ENCODE results near the gene CLDN19. TPM values are rescaled to one million over a fixed set of nuclear protein-coding genes. Genes with fewer than 3 reads are reported as not detected.

The CLDN19 gene
- total and polyA plus RNA-seq, 9 of the 15 experiments (the other 6 are each of a cell fraction or from before 2014, with no cell fraction given): not detected

DNA sequence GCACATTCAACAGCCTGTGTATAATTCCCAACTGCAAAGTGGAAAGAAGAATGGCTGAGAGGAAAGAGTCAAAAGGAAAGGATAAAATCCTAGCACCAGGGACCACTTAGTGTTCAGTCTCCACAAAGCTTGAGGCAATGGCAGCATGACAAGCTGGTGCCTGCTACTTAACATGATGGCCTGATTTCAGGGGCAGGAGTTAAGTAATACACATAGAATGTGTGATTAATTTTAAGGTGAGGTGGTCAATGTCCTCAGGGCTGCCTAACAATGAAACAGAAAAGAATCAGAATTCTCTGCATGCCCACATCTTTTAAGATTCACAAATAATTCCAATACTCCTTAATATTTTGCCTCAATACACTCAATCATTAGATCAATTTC, 17.8 kb upstream of the CLDN19 start:
- TF ChIP-seq, protein P1, sequence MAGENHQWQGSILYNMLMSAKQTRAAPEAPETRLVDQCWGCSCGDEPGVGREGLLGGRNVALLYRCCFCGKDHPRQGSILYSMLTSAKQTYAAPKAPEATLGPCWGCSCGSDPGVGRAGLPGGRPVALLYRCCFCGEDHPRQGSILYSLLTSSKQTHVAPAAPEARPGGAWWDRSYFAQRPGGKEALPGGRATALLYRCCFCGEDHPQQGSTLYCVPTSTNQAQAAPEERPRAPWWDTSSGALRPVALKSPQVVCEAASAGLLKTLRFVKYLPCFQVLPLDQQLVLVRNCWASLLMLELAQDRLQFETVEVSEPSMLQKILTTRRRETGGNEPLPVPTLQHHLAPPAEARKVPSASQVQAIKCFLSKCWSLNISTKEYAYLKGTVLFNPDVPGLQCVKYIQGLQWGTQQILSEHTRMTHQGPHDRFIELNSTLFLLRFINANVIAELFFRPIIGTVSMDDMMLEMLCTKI (IDR thresholded peaks at IDR 0.05; ENCODE audit: partially characterized antibody): no peak
- TF ChIP-seq RHOXF2B (CRISPR knock-in tag; conservative IDR thresholded peaks at IDR 0.05): no peak
- TF ChIP-seq, protein P2, sequence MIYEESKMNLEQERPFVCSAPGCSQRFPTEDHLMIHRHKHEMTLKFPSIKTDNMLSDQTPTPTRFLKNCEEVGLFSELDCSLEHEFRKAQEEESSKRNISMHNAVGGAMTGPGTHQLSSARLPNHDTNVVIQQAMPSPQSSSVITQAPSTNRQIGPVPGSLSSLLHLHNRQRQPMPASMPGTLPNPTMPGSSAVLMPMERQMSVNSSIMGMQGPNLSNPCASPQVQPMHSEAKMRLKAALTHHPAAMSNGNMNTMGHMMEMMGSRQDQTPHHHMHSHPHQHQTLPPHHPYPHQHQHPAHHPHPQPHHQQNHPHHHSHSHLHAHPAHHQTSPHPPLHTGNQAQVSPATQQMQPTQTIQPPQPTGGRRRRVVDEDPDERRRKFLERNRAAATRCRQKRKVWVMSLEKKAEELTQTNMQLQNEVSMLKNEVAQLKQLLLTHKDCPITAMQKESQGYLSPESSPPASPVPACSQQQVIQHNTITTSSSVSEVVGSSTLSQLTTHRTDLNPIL (CRISPR knock-in tag; IDR thresholded peaks at IDR 0.05): no peak
- TF ChIP-seq, protein P3, sequence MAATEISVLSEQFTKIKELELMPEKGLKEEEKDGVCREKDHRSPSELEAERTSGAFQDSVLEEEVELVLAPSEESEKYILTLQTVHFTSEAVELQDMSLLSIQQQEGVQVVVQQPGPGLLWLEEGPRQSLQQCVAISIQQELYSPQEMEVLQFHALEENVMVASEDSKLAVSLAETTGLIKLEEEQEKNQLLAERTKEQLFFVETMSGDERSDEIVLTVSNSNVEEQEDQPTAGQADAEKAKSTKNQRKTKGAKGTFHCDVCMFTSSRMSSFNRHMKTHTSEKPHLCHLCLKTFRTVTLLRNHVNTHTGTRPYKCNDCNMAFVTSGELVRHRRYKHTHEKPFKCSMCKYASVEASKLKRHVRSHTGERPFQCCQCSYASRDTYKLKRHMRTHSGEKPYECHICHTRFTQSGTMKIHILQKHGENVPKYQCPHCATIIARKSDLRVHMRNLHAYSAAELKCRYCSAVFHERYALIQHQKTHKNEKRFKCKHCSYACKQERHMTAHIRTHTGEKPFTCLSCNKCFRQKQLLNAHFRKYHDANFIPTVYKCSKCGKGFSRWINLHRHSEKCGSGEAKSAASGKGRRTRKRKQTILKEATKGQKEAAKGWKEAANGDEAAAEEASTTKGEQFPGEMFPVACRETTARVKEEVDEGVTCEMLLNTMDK (IDR thresholded peaks at IDR 0.05; ENCODE audit: borderline replicate concordance, insufficient read depth, low read depth, low read length, poor library complexity, severe bottlenecking): no peak
- TF ChIP-seq, protein P4, sequence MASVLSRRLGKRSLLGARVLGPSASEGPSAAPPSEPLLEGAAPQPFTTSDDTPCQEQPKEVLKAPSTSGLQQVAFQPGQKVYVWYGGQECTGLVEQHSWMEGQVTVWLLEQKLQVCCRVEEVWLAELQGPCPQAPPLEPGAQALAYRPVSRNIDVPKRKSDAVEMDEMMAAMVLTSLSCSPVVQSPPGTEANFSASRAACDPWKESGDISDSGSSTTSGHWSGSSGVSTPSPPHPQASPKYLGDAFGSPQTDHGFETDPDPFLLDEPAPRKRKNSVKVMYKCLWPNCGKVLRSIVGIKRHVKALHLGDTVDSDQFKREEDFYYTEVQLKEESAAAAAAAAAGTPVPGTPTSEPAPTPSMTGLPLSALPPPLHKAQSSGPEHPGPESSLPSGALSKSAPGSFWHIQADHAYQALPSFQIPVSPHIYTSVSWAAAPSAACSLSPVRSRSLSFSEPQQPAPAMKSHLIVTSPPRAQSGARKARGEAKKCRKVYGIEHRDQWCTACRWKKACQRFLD (CRISPR knock-in tag; IDR thresholded peaks at IDR 0.05): no peak
- TF ChIP-seq SRSF1 (IDR thresholded peaks at IDR 0.05; ENCODE audit: low read depth, low read length): no peak
- TF ChIP-seq, protein P5, sequence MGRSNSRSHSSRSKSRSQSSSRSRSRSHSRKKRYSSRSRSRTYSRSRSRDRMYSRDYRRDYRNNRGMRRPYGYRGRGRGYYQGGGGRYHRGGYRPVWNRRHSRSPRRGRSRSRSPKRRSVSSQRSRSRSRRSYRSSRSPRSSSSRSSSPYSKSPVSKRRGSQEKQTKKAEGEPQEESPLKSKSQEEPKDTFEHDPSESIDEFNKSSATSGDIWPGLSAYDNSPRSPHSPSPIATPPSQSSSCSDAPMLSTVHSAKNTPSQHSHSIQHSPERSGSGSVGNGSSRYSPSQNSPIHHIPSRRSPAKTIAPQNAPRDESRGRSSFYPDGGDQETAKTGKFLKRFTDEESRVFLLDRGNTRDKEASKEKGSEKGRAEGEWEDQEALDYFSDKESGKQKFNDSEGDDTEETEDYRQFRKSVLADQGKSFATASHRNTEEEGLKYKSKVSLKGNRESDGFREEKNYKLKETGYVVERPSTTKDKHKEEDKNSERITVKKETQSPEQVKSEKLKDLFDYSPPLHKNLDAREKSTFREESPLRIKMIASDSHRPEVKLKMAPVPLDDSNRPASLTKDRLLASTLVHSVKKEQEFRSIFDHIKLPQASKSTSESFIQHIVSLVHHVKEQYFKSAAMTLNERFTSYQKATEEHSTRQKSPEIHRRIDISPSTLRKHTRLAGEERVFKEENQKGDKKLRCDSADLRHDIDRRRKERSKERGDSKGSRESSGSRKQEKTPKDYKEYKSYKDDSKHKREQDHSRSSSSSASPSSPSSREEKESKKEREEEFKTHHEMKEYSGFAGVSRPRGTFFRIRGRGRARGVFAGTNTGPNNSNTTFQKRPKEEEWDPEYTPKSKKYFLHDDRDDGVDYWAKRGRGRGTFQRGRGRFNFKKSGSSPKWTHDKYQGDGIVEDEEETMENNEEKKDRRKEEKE (IDR thresholded peaks at IDR 0.05; ENCODE audit: borderline replicate concordance in 1 of 2, control insufficient read depth in 1 of 2, low read depth in 2 of 2, low read length in 1 of 2): no peak
- no peak for TF ChIP-seq YBX1 (IDR thresholded peaks at IDR 0.05)
- no peak for TF ChIP-seq HSF4 (CRISPR knock-in tag; IDR thresholded peaks at IDR 0.05; ENCODE audit: borderline replicate concordance)

More for the DNA sequence above, 17.8 kb upstream of the CLDN19 start:
- H3K79me2 ChIP-seq (ENCODE audit: control insufficient read depth, insufficient read depth, low read length): no peaks in the 10 kb centered on the region; the same call in 2 of the 3 replicates
- H4K20me1 ChIP-seq (replicated peaks; ENCODE audit: control insufficient read depth, insufficient read depth, low read length): 0 out of 2 replicates have a peak, but pooled peaks cover 4% of the 10 kb centered on the region
- in situ Hi-C loops (cut with MboI): no loop called here
- H3K9me1 ChIP-seq (ENCODE audit: control insufficient read depth, insufficient read depth, low read length): peaks cover 4% of the 10 kb centered on the region
- ATAC-seq (no peak), FAIRE-seq (no peak), DNase-seq (ENCODE audit: extremely low read depth in 1 of 4, low spot score in 3 of 4) (no peak)
- no TSS peak for BruUV-seq (replicated peaks)
- H3K9ac ChIP-seq (ENCODE audit: insufficient read depth in 1 of 2, low read depth in 2 of 2, low read length in 2 of 2): peak overlapping the region in 1 of 2 experiments; percentile 29; a peak in 1 of 4 replicates
- H3K4me2 ChIP-seq (ENCODE audit: insufficient read depth, low read length): no peak overlapping the region
- no peaks in the 10 kb centered on the region for H3K27me3 ChIP-seq (ENCODE audit: control insufficient read depth in 2 of 2, insufficient read depth in 2 of 2, low read length in 2 of 2)
- H3K36me3 ChIP-seq (ENCODE audit: control insufficient read depth, insufficient read depth, low read length): peaks cover 81% of the 10 kb centered on the region
- intact Hi-C loops (cut with micrococcal nuclease): loop anchor here (2.0 kb wide), 1 partner anchor 179 kb away; no protein-coding TSS in a partner anchor
- no peaks in the 10 kb centered on the region for H3K9me3 ChIP-seq (replicated peaks; ENCODE audit: control insufficient read depth, insufficient read depth, low read depth, low read length)
- ChIA-PET POLR2A (interaction anchor here (0.6 to 2.8 kb wide), 3 partner anchors 10 to 274 kb away, joined by 3 to 15 read pairs (median 5); partner anchors contain the start of genes C1orf50 and P3H1), CTCF (ENCODE audit: low intra/inter-chr PET ratio) (no interaction called here)
- no peak overlapping the region for H3K4me3 ChIP-seq
- H3K27ac ChIP-seq (ENCODE audit: extremely low read depth, low read depth, low read length): no peak overlapping the region
- H3K4me1 ChIP-seq (replicated peaks in 1 of 2; ENCODE audit: control insufficient read depth in 2 of 2, insufficient read depth in 2 of 2, low read length in 2 of 2): peaks cover 0 to 4% of the 10 kb centered on the region in 2 experiments; a peak in 3 of 5 replicates
- no peak overlapping the region for H2AFZ ChIP-seq (ENCODE audit: low read depth, low read length)
